Measurements from ENCODE around the gene CILP2. TPM values are rescaled to one million over a fixed set of nuclear protein-coding genes. Genes with fewer than 3 reads are reported as not detected.

CILP2 gene
- total and polyA plus RNA-seq, 9 of the 15 experiments (the other 6 are each of a cell fraction or from before 2014, with no cell fraction given): 0.04 to 0.35 (median 0.05) TPM; not detected in 2

DNA sequence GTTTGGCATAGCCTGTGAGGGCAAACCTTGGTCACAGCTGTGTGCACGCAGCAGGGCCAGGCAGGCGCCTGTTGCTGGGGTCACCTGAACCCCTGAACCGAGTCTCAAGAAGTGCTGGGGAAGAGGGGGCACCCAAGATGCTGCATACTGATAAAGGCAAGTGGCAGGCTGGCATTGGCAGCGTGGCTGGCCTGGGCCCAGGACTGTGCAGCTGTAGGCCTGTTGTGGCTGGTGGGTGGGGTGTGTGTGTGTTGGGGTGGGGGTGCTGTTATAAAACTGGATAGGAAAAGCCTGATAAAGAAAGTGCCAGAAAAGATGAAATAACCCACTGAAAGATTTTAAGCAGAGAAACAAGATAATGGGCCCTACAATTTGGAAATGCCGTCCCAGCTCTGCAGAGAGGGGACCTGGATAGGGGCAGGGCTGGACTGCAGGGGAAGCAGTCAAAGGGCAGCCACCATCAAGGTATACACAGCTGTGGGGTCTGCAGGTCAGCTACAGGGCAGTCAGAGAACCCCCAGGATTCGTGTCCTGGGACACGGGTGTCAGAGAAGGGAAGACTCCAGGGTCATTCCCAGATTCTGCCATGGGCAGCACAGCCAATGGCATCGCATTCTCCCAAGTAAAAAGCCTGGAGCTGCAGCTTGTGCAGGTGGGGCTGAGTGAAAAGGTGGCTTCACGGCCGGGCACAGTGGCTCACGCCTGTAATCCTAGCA is 33.2 kb downstream of the CILP2 start:
- no peak overlapping the region for H3K9ac ChIP-seq (ENCODE audit: insufficient read depth in 1 of 2, low read depth in 2 of 2, low read length in 2 of 2)
- H3K4me3 ChIP-seq: no peak overlapping the region
- BruUV-seq (replicated peaks): no TSS peak
- peaks cover 0 to 3% of the 10 kb centered on the region in 2 experiments; a peak in 2 of 5 replicates for H3K4me1 ChIP-seq (replicated peaks in 1 of 2; ENCODE audit: control insufficient read depth in 2 of 2, insufficient read depth in 2 of 2, low read length in 2 of 2)
- POLR2A ChIA-PET: interaction anchor here (0.6 kb wide), 1 partner anchor 20 kb away, joined by 3 read pairs; no protein-coding TSS in a partner anchor
- no peak overlapping the region for H3K4me2 ChIP-seq (ENCODE audit: insufficient read depth, low read length)
- no peaks in the 10 kb centered on the region for H3K36me3 ChIP-seq (ENCODE audit: control insufficient read depth, insufficient read depth, low read length)
- CTCF ChIA-PET (ENCODE audit: low intra/inter-chr PET ratio): no interaction called here
- 30% methylated on average over 11 of the region's 11 CpGs for WGBS (ENCODE audit: insufficient coverage, low coverage, missing lambda C conversion rate)
- intact Hi-C loops (cut with micrococcal nuclease) (no loop called here), in situ Hi-C loops (cut with MboI) (no loop called here)
- H4K20me1 ChIP-seq (replicated peaks; ENCODE audit: control insufficient read depth, insufficient read depth, low read length): no peaks in the 10 kb centered on the region
- H3K27me3 ChIP-seq (ENCODE audit: control insufficient read depth in 2 of 2, insufficient read depth in 2 of 2, low read length in 2 of 2): no peaks in the 10 kb centered on the region
- FAIRE-seq (no peak), DNase-seq (ENCODE audit: extremely low read depth in 1 of 4, low spot score in 3 of 4) (no peak), ATAC-seq (no peak)
- H3K27ac ChIP-seq (ENCODE audit: extremely low read depth, low read depth, low read length): no peak overlapping the region
- no peaks in the 10 kb centered on the region for H3K79me2 ChIP-seq (ENCODE audit: control insufficient read depth, insufficient read depth, low read length)
- H2AFZ ChIP-seq (ENCODE audit: low read depth, low read length): no peak overlapping the region
- H3K9me1 ChIP-seq (ENCODE audit: control insufficient read depth, insufficient read depth, low read length): no peaks in the 10 kb centered on the region
- H3K9me3 ChIP-seq (replicated peaks; ENCODE audit: control insufficient read depth, insufficient read depth, low read depth, low read length): no peaks in the 10 kb centered on the region
- no peak for TF ChIP-seq MAZ (CRISPR knock-in tag; conservative IDR thresholded peaks at IDR 0.05 in 1 of 2, IDR thresholded peaks at IDR 0.05 in 1 of 2)
- TF ChIP-seq IRF2 (CRISPR knock-in tag; IDR thresholded peaks at IDR 0.05): no peak
- TF ChIP-seq, protein P1, sequence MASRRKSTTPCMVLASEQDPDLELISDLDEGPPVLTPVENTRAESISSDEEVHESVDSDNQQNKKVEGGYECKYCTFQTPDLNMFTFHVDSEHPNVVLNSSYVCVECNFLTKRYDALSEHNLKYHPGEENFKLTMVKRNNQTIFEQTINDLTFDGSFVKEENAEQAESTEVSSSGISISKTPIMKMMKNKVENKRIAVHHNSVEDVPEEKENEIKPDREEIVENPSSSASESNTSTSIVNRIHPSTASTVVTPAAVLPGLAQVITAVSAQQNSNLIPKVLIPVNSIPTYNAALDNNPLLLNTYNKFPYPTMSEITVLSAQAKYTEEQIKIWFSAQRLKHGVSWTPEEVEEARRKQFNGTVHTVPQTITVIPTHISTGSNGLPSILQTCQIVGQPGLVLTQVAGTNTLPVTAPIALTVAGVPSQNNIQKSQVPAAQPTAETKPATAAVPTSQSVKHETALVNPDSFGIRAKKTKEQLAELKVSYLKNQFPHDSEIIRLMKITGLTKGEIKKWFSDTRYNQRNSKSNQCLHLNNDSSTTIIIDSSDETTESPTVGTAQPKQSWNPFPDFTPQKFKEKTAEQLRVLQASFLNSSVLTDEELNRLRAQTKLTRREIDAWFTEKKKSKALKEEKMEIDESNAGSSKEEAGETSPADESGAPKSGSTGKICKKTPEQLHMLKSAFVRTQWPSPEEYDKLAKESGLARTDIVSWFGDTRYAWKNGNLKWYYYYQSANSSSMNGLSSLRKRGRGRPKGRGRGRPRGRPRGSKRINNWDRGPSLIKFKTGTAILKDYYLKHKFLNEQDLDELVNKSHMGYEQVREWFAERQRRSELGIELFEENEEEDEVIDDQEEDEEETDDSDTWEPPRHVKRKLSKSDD (conservative IDR thresholded peaks at IDR 0.05; ENCODE audit: low read length): no peak
- TF ChIP-seq BMI1 (IDR thresholded peaks at IDR 0.05; ENCODE audit: low read length): no peak
- TF ChIP-seq TRIM24 (IDR thresholded peaks at IDR 0.05): no peak
- TF ChIP-seq, protein P2, sequence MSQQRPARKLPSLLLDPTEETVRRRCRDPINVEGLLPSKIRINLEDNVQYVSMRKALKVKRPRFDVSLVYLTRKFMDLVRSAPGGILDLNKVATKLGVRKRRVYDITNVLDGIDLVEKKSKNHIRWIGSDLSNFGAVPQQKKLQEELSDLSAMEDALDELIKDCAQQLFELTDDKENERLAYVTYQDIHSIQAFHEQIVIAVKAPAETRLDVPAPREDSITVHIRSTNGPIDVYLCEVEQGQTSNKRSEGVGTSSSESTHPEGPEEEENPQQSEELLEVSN (IDR thresholded peaks at IDR 0.05; ENCODE audit: borderline replicate concordance in 1 of 2, extremely low read depth in 1 of 2, insufficient read depth in 1 of 2, insufficient read length in 1 of 2, low read depth in 1 of 2, low read length in 1 of 2, poor library complexity in 1 of 2, severe bottlenecking in 1 of 2): no peak
- no peak for TF ChIP-seq RBM22 (IDR thresholded peaks at IDR 0.05; ENCODE audit: low read depth, low read length, poor library complexity, severe bottlenecking)
- TF ChIP-seq TEAD4 (IDR thresholded peaks at IDR 0.05; ENCODE audit: low read length): no peak
- no peak for TF ChIP-seq TEAD4 (CRISPR knock-in tag; IDR thresholded peaks at IDR 0.05; ENCODE audit: borderline replicate concordance)
- no peak for TF ChIP-seq ZNF444 (CRISPR knock-in tag; IDR thresholded peaks at IDR 0.05)

Data from K562 (cell line).